Osteocyte (in vitro differentiated cells): ENCODE data around the gene MIEF2. TPM values are rescaled to one million over a fixed set of nuclear protein-coding genes. Genes with fewer than 3 reads are reported as not detected.

ENCODE experiments used
- DNase-seq: peaks from one replicate; pipeline ENCODE4 v3.0.0; 2021; ENCODE audit warnings: mixed read lengths; ENCODE audit not compliant: unreplicated experiment; ENCODE audit errors: extremely low spot score
- H3K27ac Mint-ChIP-seq: one replicate; pipeline ENCODE4 v1.8.0; 2021; ENCODE audit warnings: mild to moderate bottlenecking, mixed read lengths; ENCODE audit not compliant: unreplicated experiment
- H3K27me3 Mint-ChIP-seq: one replicate; pipeline ENCODE4 v1.8.0; 2021; ENCODE audit warnings: mixed read lengths; ENCODE audit not compliant: unreplicated experiment
- H3K36me3 Mint-ChIP-seq: one replicate; pipeline ENCODE4 v1.8.0; 2021; ENCODE audit warnings: mixed read lengths; ENCODE audit not compliant: unreplicated experiment
- H3K4me1 Mint-ChIP-seq: one replicate; pipeline ENCODE4 v1.8.0; 2021; ENCODE audit warnings: mixed read lengths; ENCODE audit not compliant: unreplicated experiment
- H3K4me3 Mint-ChIP-seq: one replicate; pipeline ENCODE4 v1.8.0; 2021; ENCODE audit warnings: mild to moderate bottlenecking, moderate library complexity, mixed read lengths; ENCODE audit not compliant: unreplicated experiment
- H3K9me3 Mint-ChIP-seq: one replicate; pipeline ENCODE4 v1.8.0; 2021; ENCODE audit warnings: mixed read lengths; ENCODE audit not compliant: unreplicated experiment
- total RNA-seq: library from RNA; stranded (reverse); gene quantifications from 2 replicates; pipeline ENCODE4 v1.2.1, GENCODE V29; 2021
- TF ChIP-seq, protein P1 (sequence below): fragments of 200-600 bp; sonication (generic); IDR thresholded peaks from 2 replicates; pipeline ENCODE4 v1.5.0; 2021; ENCODE audit warnings: antibody characterized with exemption, mild to moderate bottlenecking, moderate library complexity

Gene MIEF2
- total RNA-seq, 1 donor from 2014 or later: 15.3 TPM

DNA sequence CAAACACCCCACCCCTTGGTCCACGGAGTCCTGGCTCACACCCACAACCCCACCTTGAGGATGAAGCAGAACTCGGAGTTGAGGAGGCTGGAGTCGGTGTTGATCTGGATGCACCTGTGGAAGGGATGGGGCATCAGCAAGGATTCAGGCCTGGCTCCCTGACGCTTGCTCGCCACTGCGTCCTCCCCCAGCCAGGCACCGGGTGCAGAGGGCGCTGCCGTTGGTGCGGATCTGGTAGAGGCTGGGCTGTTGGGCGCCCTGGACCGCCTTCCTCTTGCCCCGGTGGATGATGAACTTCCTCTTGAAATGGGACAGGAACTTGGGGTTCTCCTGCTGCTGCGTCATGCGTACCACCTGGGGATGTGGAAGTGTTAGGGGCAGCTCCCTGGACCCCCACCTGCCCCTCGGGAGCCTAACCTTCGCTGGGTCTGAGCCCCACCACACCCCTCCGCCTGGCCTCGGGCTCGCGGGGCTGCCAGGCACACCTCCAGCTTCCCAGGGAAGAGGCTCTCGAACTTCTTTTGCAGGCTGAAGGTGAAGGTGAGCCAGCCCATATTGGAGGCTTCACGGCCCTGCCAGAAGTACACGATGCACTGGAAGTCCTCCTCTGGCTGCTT lies 14.2 kb upstream of the MIEF2 start:
- TF ChIP-seq, protein P1, sequence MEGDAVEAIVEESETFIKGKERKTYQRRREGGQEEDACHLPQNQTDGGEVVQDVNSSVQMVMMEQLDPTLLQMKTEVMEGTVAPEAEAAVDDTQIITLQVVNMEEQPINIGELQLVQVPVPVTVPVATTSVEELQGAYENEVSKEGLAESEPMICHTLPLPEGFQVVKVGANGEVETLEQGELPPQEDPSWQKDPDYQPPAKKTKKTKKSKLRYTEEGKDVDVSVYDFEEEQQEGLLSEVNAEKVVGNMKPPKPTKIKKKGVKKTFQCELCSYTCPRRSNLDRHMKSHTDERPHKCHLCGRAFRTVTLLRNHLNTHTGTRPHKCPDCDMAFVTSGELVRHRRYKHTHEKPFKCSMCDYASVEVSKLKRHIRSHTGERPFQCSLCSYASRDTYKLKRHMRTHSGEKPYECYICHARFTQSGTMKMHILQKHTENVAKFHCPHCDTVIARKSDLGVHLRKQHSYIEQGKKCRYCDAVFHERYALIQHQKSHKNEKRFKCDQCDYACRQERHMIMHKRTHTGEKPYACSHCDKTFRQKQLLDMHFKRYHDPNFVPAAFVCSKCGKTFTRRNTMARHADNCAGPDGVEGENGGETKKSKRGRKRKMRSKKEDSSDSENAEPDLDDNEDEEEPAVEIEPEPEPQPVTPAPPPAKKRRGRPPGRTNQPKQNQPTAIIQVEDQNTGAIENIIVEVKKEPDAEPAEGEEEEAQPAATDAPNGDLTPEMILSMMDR: no peak
- no peak overlapping the region for H3K4me3 Mint-ChIP-seq
- H3K4me1 Mint-ChIP-seq: peaks cover 2% of the 10 kb centered on the region
- peaks cover 27% of the 10 kb centered on the region for H3K36me3 Mint-ChIP-seq
- no peaks in the 10 kb centered on the region for H3K9me3 Mint-ChIP-seq
- no peak for DNase-seq
- H3K27ac Mint-ChIP-seq: no peak overlapping the region
- H3K27me3 Mint-ChIP-seq: no peaks in the 10 kb centered on the region

DNA sequence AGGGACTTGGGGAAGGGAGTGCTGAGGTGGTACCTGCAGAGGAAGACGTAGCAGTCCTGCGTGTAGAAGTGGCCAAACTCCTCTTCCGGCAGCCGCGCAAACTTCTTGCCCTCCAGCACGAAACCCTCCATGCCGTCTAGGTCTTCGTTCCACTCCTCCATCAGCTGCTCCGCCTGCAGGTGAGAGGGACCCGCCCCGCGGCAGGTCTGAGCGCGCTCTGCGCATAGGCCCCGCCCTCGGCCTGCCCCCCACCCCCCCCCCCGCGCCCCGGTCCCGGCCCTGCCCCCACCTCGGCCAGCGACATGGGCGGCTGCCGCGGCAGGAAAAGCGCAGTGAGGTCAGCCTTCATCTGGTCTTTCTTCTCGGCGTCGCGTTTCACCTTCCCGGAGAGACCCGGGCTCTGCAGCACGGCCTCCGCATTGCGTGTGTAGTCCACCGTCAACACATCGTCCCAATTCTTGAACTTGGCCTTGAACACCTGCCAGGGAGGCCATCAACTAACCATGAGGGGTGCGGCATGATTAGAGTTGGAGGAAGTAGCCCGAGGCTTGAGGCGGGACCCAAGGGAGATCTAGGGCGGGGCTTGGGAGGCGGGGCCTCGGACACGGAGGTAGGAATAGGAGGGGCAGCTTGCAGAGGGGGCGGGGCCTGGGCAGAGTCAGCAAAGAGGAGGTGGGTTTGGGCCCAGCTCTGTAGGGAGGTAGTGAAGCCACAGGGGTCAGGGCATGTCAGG lies 13.4 kb upstream of the MIEF2 start:
- Mint-ChIP-seq H3K4me1 (peaks cover 2% of the 10 kb centered on the region), H3K27ac (no peak overlapping the region), H3K9me3 (no peaks in the 10 kb centered on the region), H3K36me3 (peaks cover 31% of the 10 kb centered on the region), H3K4me3 (no peak overlapping the region), H3K27me3 (no peaks in the 10 kb centered on the region)
- TF ChIP-seq, protein P1: no peak
- DNase-seq: no peak

DNA sequence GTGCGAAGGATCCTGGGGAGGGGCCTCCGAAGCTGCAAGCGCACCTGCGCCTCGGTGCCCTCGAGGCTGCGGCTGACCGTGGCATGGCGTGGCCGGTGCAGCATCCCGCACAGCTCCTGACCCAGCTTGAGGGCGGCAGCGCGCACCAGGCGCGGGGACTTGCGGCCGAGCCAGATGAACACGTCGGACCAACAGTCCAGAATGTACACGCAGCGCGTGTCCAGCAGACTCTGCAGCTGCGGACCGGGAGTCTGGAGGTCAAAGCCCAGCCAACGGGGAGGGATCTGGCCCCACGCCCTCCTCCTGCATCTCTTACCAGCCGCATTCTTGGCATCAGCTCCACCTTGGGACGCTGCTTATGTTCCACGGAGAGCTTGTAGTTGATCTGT lies 12.9 kb upstream of the MIEF2 start:
- Mint-ChIP-seq H3K27me3 (no peaks in the 10 kb centered on the region), H3K4me3 (no peak overlapping the region), H3K4me1 (peaks cover 2% of the 10 kb centered on the region), H3K27ac (no peak overlapping the region), H3K36me3 (peaks cover 31% of the 10 kb centered on the region), H3K9me3 (no peaks in the 10 kb centered on the region)
- no peak for DNase-seq
- TF ChIP-seq, protein P1: no peak

DNA sequence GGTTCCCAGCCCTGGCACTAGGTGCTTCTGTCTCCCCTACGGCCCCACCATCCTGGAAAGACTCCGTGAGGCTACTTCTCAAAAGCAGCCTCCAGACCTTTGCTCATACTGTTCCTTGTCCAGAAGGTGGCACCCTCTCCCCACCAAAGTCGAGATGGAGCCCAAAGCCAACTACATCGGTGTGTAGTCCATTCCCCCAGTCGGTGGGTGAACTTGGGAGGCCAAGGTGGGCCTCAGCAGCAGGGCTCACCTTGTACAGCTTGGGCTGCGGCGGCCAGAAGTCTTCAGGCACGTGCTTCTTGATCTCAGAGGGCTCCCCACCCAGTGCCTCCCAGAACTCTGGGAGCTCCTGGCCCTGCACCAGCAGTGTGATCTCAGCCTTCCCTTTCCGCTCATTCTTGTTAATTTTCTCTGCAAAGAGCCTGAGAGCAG lies 12.1 kb upstream of the MIEF2 start:
- no peaks in the 10 kb centered on the region for H3K27me3 Mint-ChIP-seq
- TF ChIP-seq, protein P1: peak; percentile 80
- H3K4me3 Mint-ChIP-seq: no peak overlapping the region
- peaks cover 31% of the 10 kb centered on the region for H3K36me3 Mint-ChIP-seq
- no peaks in the 10 kb centered on the region for H3K9me3 Mint-ChIP-seq
- H3K4me1 Mint-ChIP-seq: peaks cover 2% of the 10 kb centered on the region
- no peak overlapping the region for H3K27ac Mint-ChIP-seq
- no peak for DNase-seq

DNA sequence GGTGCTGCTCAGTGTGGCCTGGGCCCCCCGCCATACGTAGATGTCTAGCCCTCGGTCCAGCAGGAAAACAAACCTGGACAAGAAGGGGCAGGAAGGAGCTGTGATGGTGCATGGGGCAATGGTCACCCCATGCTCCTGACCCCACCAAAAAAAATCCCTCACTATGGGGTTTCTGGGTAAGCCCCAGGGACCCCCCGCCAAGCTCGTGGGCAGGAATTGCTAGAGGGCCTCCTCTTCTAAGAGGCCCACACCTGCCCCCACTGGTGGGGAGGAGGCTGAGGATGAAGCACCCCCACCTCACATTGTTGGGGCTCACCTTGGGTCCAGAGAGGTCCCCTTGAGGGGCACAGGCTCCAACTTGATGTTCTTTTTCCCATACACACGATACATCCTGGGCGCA lies 11.7 kb upstream of the MIEF2 start:
- no peak for DNase-seq
- Mint-ChIP-seq H3K27ac (no peak overlapping the region), H3K27me3 (no peaks in the 10 kb centered on the region), H3K9me3 (no peaks in the 10 kb centered on the region), H3K36me3 (peaks cover 33% of the 10 kb centered on the region), H3K4me1 (peaks cover 2% of the 10 kb centered on the region), H3K4me3 (no peak overlapping the region)
- TF ChIP-seq, protein P1: no peak
